Tongue (tissue), 2 donors: ENCODE results near the gene OAS1. TPM values are rescaled to one million over a fixed set of nuclear protein-coding genes. Genes with fewer than 3 reads are reported as not detected.
"Not testable (repeated sequence)": the region's sequence is repeated elsewhere in the genome, so short reads cannot be mapped to it uniquely, and the experiment has no call there.

Experiments used
- DNase-seq: peaks from one replicate; pipeline ENCODE4 v3.0.0-alpha.2; 2015
- total RNA-seq: library from RNA; depleted of rRNA; stranded (reverse); fragments of >200 nt; gene quantifications from one replicate; pipeline ENCODE4 v1.2.3, GENCODE V29; 2014

OAS1 gene
- total RNA-seq, 1 donor from 2014 or later: 7.8 TPM

DNA sequence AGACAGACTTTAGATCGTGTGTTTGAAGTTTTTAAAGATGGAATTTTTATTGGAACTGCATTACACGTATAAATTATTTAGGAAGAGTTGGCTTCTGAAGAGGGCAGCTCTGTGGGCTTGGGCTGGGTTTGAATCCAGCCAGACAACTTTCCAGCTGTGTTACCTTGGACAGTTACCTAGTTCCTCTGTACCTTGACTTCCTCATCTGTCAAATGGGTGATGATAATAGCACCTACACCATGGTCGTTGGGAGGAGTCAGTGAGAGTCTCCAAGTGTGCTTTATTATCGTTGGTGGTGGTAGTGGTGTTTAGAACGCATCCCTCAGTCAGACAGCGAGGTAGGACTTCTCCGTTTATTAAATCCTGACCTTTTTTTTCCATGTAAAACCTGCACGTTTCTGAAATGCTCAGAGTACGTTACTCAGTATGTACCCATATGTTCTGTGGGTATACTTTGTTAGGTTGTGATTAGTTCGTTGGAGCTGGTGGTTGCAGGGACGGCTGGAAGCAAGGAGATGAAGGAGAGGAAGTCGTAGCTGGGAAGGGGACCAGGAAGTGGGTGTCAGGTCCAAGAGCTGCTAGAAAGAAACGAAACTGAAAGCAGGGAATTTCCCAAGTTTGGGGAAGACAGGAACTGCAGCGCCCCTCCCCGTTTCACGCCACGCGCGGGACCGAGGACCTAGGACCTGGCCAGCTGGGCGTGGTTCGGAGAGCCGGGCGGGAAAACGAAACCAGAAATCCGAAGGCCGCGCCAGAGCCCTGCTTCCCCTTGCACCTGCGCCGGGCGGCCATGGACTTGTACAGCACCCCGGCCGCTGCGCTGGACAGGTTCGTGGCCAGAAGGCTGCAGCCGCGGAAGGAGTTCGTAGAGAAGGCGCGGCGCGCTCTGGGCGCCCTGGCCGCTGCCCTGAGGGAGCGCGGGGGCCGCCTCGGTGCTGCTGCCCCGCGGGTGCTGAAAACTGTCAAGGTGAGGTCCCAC lies 31.3 kb downstream of the OAS1 start, which contains the start of gene OAS3:
OAS3 (plus strand) TSS at position 734 of the 979 bp plus-strand sequence; CDS start at position 791, 57 bp downstream.
- peak; percentile 89 for DNase-seq

DNA sequence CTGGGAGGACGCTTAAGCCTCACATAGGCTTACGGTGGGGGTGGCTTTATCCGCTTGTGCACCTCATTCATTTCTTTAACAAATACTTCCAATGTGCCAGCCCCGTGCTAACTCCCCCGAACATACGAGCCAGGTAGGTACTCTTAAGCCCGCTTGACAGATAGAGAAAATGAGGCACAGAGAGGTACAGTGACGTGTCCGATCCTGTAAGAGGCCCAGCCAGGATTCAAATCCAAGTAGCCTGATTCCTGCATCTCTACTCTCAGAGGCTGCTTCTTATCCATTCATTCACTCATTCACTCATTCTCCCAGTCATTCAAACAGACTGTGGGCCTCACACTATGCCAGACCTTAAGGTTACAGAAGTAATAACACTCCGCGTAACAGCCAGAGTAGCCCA lies 32.0 kb downstream of the OAS1 start:
- no peak for DNase-seq

DNA sequence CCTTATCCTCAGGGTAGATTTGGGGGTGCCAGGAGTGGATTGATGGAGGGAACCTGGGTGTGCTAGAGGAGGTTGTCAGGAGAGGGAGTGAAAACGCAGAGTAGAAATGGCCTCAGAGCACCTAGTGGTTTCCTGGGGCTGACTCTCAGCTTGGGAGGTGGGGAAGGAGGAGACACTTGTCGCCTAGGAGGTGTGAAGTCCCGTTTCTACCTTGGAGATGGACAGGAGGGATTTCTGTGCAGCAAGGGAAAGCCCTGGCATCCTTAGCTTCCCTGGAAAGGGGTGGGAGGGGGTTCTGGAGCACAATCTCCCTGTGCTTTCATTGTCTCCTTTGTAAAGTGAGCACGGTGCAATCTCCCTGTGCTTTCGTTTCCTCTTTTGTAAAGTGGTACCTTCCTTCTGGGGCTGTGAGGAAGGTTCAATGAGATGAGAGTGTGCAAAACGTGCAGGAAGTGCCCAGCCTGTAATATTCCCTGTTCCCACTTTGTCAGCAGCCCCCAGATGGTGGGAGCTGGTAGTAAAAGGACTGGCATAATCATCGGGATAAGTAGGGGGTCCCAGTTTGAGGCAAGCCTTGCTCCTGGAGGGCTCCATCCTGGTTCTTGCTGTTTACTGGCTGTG lies 33.1 kb downstream of the OAS1 start:
- no peak for DNase-seq

- no peak for DNase-seq
These were observed 35.0 kb downstream of the OAS1 start for GRCh38 chr12:112941528-112942335.

GRCh38 chr12:112942572-112942971 lies 35.8 kb downstream of the OAS1 start:
- DNase-seq: no peak

DNA sequence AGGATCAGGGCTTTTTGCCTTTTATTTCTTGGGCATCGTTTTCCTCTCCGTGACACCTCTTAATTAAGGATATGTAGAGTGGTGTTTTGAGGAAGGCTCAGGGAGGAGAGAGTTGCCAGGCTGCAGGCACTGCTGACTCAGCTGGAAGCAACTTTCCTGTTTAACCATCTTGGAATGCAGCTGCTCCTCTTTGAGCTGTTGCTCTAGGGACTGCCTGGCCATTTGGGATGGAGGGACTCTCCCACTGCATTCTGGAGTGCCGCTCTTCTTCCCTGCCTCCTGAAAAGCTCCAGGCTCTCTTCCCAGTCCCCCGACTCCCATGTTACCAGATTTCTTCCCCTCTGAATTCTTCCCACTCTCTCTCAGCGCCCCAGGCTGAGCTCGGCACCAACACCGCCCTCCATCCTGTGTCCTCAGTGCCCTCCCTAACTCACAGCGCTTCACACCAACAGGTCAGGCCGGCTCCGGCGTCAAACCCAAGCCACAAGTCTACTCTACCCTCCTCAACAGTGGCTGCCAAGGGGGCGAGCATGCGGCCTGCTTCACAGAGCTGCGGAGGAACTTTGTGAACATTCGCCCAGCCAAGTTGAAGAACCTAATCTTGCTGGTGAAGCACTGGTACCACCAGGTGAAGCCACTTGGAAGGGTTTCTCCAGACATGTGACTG lies 37.4 kb downstream of the OAS1 start:
- DNase-seq: no peak

- DNase-seq: no peak
These were observed 38.8 kb downstream of the OAS1 start for GRCh38 chr12:112945515-112945914.

DNA sequence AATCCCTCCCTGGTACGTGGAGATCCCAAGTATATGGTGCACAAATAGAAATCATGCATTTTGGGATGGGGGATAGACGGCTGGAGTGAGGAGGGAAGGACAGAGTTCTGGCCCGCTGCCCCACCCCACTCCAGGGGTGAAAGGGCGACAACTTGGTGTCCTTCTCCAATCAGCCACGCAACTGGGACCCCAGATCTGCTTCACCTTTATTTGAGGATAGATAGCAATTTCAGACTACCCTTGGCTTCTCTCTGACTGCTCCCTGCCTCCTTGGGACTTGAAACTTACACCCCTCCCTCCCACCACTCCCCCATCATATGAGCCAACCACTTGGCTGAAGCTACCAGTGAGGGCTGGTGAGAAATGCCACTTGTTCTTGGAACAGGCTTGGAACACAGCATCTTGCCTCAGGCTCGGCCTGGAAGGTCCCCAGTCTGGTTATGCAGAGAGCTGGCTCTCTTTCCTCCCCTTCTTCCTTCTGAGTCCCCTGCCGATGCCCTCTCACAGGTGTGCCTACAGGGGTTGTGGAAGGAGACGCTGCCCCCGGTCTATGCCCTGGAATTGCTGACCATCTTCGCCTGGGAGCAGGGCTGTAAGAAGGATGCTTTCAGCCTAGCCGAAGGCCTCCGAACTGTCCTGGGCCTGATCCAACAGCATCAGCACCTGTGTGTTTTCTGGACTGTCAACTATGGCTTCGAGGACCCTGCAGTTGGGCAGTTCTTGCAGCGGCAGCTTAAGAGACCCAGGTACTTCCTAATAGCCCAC lies 39.7 kb downstream of the OAS1 start:
- no peak for DNase-seq

DNA sequence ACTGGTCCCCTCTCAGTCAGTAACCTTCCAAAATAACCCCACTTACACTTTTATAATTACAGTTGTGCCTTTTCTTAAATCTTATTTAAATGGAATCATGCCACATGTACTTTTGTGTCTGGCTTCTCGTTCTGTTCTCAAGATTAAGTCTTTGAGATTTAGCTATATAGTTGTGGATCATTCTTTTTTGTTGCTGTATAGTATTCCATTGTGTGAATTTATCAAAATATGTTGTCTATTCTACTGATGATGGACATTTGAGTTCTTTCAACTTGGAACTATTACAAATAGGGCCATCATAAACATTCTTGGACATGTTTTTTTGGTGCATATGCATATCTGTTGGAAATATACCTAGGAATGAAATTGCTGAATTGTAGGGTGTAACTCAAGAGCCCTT lies 40.6 kb downstream of the OAS1 start:
- no peak for DNase-seq

DNA sequence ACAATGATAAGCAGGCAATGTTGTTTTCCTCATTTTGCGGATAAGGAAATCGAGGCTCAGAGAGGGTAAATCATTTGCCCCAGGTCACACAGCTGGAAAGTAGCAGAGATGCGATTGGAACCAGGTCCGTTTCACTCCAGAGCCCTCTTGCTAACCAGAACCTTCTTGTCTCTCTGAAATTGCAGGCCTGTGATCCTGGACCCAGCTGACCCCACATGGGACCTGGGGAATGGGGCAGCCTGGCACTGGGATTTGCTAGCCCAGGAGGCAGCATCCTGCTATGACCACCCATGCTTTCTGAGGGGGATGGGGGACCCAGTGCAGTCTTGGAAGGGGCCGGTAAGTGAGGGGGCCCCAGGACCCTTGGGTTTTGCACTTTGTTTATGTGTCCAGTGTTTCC lies 41.0 kb downstream of the OAS1 start:
- no peak for DNase-seq

DNA sequence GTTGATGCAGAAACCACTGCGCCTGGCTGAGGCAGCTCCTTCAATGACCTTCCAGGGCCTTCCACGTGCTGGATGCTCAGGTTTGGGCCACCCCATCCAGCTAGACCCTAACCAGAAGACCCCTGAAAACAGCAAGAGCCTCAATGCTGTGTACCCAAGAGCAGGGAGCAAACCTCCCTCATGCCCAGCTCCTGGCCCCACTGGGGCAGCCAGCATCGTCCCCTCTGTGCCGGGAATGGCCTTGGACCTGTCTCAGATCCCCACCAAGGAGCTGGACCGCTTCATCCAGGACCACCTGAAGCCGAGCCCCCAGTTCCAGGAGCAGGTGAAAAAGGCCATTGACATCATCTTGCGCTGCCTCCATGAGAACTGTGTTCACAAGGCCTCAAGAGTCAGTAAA lies 42.0 kb downstream of the OAS1 start:
- DNase-seq: no peak

GRCh38 chr12:112950701-112951100 lies 43.9 kb downstream of the OAS1 start:
- DNase-seq: no peak

GRCh38 chr12:112957125-112957524 lies 50.4 kb downstream of the OAS1 start:
- DNase-seq: not testable (repeated sequence)

DNA sequence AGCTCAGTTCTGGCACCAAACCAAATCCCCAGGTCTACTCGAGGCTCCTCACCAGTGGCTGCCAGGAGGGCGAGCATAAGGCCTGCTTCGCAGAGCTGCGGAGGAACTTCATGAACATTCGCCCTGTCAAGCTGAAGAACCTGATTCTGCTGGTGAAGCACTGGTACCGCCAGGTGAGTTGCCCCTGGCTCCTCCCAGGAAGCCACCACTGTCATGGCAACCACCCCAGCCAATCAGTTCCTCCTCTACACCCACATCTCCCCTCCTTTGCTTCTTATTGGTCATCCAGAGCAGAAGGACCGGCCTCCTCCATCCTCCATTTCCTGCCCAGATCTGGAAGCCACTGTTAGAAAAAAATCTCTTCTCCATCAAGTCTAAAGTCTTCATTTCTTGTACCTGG lies 54.3 kb downstream of the OAS1 start:
- DNase-seq: no peak

DNA sequence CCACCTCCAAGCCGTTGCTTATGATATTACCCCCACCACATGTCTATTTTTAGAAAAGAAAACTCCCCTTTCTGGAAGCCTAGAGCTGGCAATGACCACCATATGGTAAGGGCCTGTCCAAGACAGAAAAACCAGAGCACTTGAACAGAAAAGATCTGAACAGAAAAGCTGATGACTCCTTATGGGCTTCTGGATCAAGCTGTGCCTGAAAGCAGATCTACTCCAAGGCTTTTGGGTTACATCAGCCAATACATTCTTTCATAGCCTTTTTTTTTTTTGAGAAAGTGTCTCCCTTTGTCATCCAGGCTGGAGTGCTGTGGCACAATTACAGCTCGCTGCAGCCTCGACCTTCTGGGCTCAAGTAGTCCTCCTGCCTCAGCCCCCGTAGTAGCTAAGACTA lies 54.8 kb downstream of the OAS1 start:
- DNase-seq: no peak

DNA sequence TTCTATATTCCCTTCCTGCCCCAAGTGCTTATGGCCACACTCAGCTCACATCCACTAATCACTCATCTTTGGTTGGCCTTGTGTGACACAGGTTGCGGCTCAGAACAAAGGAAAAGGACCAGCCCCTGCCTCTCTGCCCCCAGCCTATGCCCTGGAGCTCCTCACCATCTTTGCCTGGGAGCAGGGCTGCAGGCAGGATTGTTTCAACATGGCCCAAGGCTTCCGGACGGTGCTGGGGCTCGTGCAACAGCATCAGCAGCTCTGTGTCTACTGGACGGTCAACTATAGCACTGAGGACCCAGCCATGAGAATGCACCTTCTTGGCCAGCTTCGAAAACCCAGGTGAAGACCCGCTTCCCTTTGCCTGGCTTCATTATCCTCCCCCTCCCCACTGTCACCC lies 55.8 kb downstream of the OAS1 start:
- DNase-seq: no peak

GRCh38 chr12:112963227-112963861 lies 56.6 kb downstream of the OAS1 start:
- no peak for DNase-seq

DNA sequence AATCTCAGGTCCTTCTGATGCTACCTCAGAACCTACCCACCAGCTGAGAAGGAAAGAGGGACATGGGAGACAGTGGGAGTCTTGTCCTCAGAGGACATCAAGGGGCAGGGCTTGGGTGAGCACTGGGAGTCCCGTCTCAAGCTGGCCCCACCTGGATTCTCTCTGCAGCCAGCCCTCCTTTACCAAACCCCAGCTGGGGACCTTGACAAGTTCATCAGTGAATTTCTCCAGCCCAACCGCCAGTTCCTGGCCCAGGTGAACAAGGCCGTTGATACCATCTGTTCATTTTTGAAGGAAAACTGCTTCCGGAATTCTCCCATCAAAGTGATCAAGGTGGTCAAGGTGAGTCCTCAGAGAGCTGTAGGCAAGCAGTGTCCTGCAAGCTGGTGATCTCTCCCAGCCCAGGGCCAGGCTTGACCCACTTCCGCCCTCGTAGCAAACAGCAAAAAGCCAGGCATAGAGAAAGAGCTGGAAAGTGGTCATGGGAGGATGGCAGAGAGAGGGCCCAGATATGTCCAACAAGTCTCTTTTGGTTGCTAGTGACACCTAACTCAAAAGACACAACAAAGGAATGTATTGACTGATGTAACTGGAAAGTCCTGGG lies 57.4 kb downstream of the OAS1 start:
- DNase-seq: no peak

- DNase-seq: no peak
These were observed 58.2 kb downstream of the OAS1 start for GRCh38 chr12:112964915-112965314.

DNA sequence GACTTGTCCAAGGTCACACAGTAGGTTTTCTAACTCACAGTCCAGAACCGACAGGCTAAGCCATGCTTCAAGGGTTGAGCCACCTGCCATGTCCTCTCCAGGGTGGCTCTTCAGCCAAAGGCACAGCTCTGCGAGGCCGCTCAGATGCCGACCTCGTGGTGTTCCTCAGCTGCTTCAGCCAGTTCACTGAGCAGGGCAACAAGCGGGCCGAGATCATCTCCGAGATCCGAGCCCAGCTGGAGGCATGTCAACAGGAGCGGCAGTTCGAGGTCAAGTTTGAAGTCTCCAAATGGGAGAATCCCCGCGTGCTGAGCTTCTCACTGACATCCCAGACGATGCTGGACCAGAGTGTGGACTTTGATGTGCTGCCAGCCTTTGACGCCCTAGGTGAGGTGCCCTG lies 58.9 kb downstream of the OAS1 start:
- no peak for DNase-seq
